Raji (cell line): Measurements from ENCODE around the gene CEACAM19.

Experiments used
- POLR2A ChIP-seq: IDR thresholded peaks from 2 replicates; pipeline ENCODE4 v1.6.1; 2011; ENCODE audit warnings: low read depth, low read length, control low read depth; ENCODE audit not compliant: insufficient read depth

CEACAM19 gene

GRCh38 chr19:44662691-44663385 lies 8.4 kb upstream of the CEACAM19 start:
- no peak for TF ChIP-seq POLR2A

DNA sequence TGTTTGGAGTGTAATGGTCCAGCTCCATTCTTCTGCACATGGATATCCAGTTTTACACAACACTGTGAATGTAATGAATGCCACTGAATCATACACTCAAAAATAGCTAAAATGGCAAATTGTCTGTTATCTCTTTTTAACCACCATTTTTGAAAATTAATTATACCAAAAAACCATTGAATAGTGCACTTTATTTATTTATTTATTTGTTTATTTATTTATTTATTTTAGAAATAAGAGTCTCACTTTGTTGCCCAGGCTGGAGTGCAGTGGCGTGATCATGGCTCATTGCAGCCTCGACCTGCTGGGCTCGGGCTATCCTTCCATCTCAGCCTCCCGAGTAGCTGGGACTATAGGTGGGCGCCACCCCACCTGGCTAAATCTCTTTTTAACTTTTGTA lies 7.3 kb upstream of the CEACAM19 start:
- no peak for TF ChIP-seq POLR2A

- no peak for TF ChIP-seq POLR2A
Measured at GRCh38 chr19:44664976-44665375, 6.3 kb upstream of the CEACAM19 start.

GRCh38 chr19:44666852-44667556 lies 4.3 kb upstream of the CEACAM19 start:
- TF ChIP-seq POLR2A = no peak

GRCh38 chr19:44668985-44669764 lies 2.1 kb upstream of the CEACAM19 start:
- no peak for TF ChIP-seq POLR2A

- no peak for TF ChIP-seq POLR2A
Measured at GRCh38 chr19:44672226-44672625, 944 bp downstream of the CEACAM19 start.

DNA sequence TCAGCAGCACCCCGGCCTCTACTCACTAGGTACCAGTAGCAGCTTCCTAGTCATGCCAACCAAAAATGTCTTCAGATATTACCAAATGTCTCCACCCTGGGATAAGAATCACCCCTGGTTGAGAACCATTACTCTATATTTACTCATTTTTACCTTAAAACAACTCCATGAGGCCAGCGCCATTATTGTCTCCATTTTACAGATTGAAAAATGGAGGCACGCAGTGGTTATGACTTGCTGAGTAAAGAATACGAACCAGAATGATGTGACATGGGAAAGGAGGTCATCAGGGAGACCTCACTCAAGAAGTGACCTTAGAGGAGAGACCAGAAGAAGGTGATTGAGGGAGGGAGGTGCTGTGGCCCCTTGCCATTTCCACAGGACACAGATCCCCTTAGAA lies 2.2 kb downstream of the CEACAM19 start:
- no peak for TF ChIP-seq POLR2A

GRCh38 chr19:44675521-44675920 lies 4.2 kb downstream of the CEACAM19 start:
- no peak for TF ChIP-seq POLR2A

- TF ChIP-seq POLR2A = no peak
Measured at GRCh38 chr19:44677019-44677811, 5.9 kb downstream of the CEACAM19 start.

- no peak for TF ChIP-seq POLR2A
Measured at GRCh38 chr19:44680536-44680935, 9.3 kb downstream of the CEACAM19 start.

- TF ChIP-seq POLR2A = no peak
Measured at GRCh38 chr19:44681992-44682790, 10.9 kb downstream of the CEACAM19 start.

- no peak for TF ChIP-seq POLR2A
Measured at GRCh38 chr19:44682807-44683206, 11.5 kb downstream of the CEACAM19 start.

DNA sequence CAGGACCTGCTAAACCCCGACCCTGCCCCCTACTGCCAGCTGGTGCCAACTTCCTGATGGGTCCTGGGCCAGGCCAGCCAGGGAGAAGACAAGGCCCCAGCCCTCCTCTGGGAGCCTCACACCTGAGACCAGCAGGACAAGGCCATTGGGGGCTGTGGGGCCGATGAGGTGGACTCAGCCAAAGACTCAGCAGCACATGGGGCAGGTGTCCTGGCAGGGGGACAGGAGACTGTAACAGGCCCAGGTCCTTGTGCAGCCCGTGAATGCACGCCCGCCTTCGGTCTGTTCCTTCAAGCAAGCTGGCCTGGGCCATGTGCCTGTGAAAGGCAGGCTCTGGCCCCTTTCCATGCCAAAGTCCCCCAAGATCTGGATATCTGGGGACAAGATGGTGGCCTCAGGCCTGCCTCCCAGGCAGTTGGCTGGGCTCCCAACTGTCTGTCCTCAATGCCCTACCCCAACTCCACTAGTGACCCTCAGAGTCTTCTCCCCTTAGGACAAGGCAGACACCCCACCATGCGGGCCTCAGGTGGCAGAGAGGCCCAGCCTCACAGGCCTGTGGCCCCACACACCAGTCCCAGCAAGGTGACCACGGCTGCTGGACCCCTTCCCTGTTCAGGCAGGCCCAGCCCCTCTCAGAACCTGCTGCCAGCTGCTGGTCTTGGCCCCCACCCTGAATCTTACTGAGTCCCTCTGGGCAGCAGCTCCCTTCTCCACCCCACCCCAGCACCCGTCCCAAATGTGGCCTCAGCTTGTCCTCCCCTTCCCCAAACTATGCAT lies 12.3 kb downstream of the CEACAM19 start:
- no peak for TF ChIP-seq POLR2A

- TF ChIP-seq POLR2A = no peak
Measured at GRCh38 chr19:44684892-44685863, 13.9 kb downstream of the CEACAM19 start.
